HG03575 (cell line): ENCODE results near the gene GRB10.

Source experiments
- ATAC-seq: cut with Tn5 transposase; IDR thresholded peaks from one replicate; pipeline ENCODE4 v1.9.1; 2021; ENCODE audit not compliant: unreplicated experiment, insufficient number of reproducible peaks, low FRiP score; ENCODE audit errors: extremely low read depth

Gene GRB10

DNA sequence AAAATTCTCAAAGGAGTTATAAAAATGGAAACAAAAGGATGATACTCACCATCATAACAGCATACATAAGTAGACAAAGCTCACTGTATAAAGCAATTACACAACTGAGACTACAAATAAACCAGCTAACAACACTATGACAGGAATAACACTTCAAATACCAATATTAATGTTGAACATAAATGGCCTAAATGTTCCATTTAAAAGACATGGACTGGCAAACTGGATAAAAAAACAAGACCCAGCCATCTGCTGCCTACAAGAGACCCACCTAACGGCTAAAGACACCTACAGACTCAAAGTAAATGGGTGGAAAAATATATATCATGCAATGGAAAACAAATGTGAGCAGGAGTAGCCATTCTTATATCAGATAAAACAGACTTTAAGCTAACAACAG, 148.3 kb downstream of the GRB10 start:
- no peak for ATAC-seq

DNA sequence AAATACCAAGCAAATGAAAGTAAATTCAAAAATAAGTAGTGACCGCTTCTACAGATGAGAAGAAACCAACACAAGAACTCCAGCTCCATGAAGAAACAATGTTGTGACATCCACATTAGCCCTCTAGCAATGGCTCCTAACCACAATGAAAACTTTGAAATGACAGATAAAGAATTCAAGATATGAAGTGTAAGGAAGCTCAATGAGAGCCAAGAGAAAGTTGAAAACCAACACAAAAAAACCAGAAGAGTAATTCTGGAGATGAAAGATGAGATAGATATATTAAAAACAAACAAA, 149.3 kb downstream of the GRB10 start:
- ATAC-seq = no peak

DNA sequence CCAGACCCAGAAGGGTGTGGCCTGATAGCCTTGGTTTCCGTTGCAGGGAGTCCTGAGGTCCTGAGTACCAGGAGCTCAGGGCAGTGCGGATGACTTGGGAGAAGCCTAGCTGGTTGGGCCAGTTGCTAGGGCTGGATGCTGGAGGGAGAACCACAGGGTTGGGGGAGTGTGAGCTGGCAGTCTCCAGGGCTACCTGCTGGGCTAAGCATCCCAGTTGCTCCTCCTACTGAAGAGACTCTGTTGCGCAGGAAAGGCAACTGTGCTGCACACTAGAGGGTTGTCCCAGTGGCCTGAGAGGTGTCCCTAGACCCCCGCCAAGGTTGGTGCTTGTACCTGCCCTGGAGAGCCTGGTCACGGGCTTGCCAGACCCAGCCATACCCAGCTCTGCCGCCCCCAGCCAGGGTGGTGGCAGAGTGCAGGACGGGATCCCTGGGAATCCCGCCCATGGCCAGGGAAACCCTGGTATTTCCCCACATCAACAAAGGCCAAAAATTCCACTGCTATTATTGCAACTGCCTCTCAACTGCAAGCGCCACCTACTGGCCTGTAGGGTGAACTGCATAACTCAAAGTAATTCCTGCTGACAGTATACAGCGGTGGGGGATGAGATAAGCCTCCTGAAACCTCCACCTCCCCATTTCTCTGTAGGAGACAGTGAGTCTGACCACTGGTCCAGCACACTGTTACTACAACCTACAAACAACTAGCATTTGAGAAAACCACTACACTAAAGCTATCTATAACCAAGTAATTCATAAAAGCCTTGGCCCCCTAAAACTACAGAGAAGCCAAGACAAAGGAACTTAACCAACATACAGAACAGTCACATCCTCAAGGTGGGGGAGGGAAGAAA, 149.9 kb downstream of the GRB10 start:
- ATAC-seq = no peak

DNA sequence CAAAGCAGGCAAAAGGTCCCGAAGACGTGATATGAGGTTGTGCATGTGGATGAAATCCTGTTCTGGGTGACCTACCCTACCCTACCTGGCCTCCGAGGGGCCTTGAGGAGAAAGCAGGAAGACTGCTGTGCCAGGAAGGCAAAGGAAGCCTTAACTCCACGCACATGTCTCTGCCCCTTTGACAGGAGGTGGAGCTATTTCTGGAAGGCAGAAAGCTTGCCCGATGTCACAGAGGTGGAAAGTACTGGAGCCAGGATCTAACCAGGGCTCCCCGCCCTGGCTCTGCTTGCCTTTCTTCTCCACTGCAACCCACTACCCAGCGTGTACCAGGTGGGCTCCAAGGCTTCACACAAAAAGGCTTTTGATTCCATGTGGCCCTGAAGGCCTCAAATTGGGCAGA, 151.1 kb downstream of the GRB10 start:
- ATAC-seq = no peak

DNA sequence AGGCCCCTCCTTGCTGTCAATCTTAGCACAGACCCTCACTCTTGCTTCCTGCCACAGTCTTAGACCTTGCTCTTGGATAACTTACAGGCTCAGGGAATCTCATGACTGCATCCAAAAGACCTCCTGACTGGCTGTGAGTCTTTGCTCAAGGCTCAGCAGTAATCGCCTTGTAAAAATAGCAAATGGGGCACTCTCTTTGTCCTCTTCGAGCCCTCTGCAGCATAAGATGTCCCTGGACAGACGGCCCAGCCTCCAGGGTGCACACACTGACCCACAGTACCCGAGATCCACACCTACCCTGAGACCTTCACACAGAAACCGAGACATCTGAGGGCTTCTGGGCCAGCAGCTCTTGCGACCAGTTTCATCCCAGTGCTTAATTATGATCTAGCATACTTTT, 151.6 kb downstream of the GRB10 start:
- no peak for ATAC-seq

DNA sequence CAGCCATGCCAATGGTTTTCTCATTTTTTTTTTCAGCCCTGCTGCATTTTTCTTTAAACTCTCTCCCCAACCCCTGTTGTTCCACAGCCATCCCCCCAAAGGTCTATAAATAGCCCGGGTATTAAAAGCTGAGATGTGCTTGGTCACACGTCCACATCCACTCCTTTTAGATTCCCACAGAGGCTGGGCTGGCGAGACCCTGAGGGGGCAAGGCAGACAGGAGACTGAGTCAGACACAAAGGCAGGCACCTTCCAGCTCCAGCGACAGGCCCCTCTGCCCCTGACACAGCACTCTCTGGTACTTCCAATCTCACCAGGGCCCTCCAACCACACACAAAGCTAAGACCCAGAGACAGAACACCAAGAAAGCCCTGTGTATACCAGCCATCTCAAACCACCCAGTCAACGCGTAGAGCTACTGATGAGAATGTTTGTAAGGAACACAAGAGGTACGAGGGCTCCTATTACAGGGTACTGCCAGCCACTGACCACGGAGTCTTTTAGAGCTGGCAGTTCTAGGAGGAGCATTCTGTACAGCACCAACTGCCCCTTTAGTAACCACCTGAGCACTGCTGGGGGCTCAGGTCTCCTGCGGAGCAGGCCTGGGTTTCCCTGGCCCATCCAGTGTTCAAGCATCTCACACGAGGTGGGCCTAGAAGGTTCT, 153.3 kb downstream of the GRB10 start:
- no peak for ATAC-seq

DNA sequence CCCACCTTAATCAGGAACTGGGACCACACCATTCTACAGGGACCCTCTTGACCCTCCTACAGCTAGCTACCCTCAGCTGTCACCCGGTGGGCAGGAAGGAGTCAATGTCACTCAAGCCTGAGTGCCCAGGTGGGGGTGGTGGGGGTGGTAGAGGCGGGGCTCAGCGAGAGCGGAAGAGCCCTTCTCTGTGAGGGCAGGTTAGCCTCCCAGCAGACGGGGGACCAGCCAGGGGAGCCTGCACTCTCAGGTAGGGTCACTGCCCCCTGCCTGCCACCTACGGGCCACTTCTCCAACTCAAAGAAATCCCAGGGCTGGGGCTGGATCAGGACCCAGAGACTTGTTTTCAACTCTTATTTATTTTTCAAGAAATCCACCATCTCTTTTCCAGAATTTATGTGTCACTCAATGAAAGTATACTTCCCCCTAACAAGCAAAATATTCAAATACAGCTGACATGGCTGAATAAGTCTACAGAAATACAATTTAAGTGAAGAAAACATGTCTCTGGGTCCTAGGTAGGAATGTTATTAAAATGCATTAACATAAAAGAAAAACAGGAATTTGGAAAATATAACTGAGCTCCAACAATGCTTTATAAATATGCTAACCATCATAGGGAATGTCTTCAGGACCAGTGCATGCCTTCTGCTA, 154.1 kb downstream of the GRB10 start:
- ATAC-seq = no peak

DNA sequence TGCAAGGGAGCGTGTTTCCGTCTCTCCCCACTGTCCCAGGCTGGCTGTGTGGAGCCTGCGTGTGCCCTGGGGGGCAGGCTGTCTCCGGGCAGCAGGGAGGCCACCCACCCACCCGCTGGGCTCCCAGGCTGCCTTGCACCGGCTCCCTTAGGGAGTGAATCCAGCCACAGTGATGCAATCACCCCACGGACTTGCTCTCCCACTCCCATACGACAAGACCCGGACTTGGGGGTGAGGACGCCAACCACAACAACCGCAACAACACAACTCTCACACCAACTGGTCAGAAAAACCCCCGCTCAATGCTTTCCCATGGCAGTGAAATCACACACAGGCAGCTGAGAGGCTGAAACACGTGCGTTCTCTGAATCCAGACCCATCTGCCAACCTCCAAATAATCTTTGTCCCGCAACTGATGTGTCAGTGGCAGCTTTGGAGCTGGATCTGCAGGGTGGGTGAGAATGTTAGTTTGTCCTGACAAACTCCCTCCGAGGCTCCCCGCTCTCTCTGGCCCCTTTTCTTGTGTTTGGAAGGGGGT, 154.8 kb downstream of the GRB10 start:
- ATAC-seq = no peak

DNA sequence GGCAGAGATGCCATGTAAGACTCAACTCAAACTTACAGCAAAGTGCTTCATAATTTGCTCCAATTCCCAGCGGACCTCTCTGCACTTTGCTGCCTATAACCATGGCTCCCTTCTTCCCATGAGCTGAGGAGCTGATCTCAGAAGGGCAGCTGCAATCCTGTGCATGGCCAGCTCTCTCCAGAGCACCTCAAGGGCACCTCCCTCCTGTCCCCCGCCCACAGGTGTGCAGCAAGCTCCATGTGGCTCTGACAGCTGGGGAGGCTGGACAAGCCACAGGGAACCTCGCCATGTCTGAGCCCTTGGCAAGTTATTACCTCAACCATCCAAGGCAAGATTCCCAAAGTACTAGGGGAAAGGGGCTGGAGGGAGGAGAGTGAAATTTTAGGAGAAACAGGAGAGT, 156.4 kb downstream of the GRB10 start:
- ATAC-seq = no peak

DNA sequence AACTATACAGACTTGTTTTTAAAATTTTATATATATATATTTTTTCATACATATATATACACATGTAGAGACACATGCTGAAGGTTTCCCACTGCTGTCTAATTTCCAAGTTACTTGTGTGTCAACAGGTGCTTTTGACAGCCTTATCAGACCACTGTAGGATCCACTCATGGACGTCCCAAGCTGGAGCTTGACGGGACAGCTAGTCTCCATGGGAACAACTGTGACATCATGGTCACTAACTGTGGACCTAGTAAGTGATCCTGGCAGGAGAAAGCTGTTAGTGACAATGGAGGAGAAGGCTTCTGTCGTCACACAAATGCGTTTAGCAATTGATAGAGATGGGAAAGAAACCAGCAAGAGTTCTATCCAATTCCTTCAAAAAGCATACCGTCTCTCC, 157.3 kb downstream of the GRB10 start:
- ATAC-seq = no peak

DNA sequence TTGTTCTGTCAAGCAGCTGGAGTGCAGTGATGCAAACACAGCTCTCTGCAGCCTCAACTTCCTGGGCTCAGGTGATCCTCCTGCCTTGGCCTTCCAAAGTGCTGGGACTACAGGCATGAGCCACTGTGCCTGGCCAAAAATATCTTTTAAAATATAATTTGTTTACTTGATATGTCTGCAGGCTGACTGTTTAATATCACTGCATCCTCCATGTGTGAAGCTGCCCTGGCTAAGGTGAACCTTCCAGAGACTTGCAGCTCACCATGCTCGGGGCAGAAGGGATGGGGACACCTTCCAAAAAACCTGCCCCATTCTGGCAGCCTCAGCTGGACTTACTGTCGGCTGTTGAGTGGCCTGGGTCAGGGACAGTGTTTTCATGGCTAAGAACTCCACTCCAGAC, 159.9 kb downstream of the GRB10 start:
- no peak for ATAC-seq

DNA sequence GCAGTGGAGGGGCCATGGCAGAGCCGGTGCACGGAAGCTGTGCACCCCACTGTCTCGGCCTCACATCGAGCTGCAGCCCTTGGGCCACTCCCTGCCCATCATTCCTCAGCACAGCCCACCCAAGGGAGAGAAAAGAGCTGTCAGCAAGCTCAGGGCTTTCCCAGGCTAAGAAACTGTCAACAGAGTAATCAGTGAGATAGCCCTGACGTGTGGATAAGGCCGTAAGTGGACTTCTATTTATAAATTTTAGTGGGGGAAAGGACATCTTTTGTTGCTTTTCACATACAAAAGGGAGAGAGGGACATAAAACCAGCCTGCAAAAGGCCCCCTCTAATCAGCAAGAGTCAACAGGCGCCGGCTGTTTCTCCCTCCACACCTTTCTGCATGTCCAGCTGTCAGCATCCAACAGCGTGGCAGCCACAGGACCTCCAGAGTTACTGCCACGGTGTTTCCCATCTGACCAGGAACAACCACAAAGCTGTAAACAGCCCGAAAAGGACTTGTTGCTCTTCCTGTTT, 160.7 kb downstream of the GRB10 start:
- ATAC-seq = no peak

DNA sequence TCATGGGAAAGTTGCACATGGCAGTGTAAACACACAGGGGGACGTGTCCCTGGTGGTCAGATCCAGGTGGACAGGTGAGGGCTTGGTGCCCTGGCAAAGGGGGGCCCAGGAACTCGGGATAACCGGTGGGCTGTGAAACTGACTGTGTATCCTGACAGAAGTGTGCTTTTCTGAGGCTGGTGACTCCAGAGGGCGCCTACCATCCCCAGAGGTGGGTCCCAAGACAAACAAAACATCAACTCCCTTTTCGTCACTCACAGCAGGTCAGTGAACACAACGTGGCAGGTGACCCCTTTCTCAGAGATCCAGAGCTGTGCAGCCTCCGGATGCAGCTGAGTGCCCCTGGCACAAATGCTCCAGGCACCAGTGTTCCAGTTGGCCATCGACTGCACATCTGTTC, 161.5 kb downstream of the GRB10 start:
- ATAC-seq = no peak

DNA sequence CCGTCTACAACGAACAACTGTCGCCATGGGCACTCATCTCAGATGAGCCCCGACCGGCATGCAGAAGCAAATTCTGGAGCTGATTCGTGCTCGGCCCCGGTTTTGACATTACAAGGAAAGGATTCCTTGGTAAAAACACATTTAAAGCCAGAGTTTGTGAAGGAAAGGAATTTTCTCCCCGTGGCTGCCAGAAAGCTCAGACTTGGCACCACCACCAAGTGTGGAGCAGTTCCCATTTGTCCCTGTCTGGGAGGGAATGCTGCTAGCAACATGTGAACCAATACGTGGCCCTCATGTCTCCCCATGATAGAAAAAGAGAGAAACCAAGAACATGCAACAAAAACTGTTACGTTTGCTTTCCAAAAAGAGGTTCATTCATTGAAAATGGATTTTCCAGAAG, 162.3 kb downstream of the GRB10 start:
- no peak for ATAC-seq

DNA sequence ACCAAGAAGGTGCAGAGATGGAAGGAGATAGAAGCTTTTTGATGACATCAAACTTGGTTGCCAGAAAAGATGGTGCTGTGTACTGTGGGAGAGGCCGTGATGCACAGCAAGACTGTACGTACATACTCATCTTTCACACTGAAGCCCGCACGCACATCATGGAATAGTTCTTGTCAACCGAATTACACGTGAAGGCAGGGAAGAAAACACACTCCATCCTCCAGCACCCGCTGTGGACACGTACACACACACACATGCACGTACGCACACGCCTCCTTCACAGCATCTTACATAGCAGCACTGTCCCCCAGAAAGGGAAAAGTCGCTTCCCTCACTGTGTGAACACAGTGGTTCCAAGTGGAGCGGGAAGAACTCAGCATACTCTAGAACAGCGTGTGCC, 163.0 kb downstream of the GRB10 start:
- no peak for ATAC-seq

DNA sequence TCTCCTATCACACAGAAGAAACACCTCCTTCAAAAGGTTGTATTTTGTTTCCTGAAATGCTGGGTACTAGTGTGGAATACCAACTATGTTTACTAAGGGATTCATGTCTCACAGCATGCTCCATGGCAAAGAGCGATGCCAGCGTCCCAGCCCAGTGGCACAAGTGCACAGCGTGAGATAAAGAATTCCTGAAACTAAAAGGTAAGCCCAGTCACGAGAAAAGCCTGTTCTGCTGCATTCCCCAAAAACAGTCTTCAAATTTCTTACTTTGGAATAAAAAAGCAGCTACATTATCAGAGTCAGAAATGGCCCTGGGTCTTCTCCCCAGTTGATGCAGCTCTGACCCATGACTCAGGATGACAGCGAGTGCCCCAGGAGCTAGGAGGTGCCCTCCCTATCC, 164.4 kb downstream of the GRB10 start:
- ATAC-seq = no peak

DNA sequence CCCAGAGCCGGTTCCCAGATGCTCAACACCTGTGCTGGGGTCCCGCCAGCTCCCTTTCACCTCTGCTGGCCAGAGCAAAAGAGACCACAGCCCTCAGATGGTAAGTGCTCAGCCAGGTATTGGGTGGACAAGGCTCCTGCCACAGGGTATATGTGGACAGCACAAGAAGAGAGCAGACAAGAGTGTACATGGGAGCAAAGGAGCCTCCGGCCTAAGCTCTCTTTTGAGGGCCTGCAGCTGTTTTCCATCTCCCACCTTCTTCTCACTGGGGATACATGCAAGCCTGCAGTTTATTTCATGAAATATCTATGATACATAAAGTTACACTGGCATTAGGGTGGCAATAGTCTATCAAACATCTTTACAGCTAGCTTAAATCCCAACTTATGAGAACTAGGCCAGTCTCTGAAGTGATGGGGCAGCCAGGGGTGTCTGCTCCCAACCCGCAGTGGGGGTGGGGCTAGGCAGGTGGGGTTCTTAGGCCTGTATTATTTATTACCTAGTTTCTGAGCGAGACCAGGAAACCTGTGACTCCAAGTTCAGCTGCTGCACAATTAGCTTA, 167.1 kb downstream of the GRB10 start:
- no peak for ATAC-seq

DNA sequence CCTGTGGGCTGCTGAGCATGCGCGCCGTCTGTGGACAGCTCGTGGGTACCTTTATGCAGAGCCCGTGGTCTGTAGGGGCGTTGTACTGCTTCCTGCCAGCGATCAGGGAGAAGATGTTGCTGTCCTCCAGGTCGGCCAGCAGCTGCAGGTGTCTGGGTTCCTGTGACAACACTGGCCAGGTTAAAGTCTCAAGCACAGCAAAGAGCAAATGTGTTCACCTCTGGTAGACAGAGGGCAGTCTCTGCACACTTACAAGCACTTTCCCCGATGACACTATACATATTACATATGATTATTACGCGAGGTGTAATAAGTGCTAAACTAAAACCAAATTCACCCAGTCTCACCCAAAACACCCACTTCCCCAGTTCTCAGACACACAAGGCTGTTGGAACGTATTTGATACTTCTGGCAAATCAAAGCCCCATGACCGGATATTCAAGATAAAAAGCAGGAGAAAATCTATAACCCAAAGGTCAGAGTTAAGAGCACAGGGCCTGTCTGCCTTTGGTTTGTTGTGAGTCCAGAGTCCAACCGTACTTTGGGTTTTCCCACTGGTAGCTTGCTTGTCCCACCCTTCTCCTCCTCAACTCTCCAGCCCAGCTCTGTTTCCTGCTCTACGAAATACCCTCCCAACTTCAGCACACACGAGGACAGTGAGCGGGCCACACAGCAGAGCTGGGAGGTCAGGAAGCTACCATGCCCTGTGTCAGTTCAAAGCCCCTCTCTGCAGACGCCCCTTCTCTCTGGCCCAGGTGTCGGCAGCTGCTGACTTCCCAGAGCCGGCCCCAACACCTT, 167.8 kb downstream of the GRB10 start:
- no peak for ATAC-seq

DNA sequence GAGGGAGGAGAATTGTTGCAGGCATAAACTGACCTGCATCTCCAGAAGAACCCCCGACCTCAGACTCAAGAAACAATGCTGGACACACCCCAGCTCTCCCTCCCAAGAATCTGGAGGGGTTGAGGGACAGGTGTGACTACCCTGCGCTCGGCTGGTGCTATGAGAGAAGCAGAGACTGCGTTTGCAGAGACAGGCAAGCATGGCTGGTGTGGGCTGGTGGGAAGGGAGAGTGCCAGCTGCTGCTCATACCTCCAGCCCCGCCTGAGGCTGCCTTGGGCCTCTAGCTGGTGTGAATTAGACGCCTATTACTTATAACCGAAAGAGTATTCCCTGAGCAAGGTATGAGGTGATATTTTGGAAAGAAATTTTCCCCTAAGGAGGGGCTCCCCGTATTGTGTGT, 169.2 kb downstream of the GRB10 start:
- no peak for ATAC-seq
